Sigmoid colon (tissue), 7 donors: Measurements from ENCODE around the gene INTS6L. TPM values are rescaled to one million over a fixed set of nuclear protein-coding genes. Genes with fewer than 3 reads are reported as not detected.

ENCODE experiments used
- DNase-seq: peaks from one replicate; pipeline ENCODE4 v3.0.0-alpha.2; 2019
- H3K27ac ChIP-seq, 4 donors: fragments of 200-600 bp; sonication (generic); one replicate each; pipeline ENCODE4 v1.5.1; 2016 to 2019; ENCODE audit warnings: mild to moderate bottlenecking in 1 of 4
- H3K27me3 ChIP-seq, 3 donors: fragments of 200-600 bp; sonication (generic); one replicate each; pipeline ENCODE4 v1.5.1; 2019; ENCODE audit warnings: mild to moderate bottlenecking in 1 of 3
- H3K36me3 ChIP-seq, 4 donors: fragments of 200-600 bp; sonication (generic); one replicate each; pipeline ENCODE4 v1.5.1; 2016 to 2019
- H3K4me1 ChIP-seq, 4 donors: fragments of 200-600 bp; sonication (generic); one replicate each; pipeline ENCODE4 v1.5.1; 2017 to 2019
- H3K4me3 ChIP-seq, 4 donors: fragments of 200-600 bp; sonication (generic); one replicate each; pipeline ENCODE4 v1.5.1; 2017 to 2019; ENCODE audit warnings: mild to moderate bottlenecking in 2 of 4, moderate library complexity in 1 of 4
- H3K9me3 ChIP-seq, 4 donors: fragments of 200-600 bp in 3 of 4; sonication (generic) in 3 of 4; one replicate each; pipeline versions ENCODE4 v1.5.1 to v1.6.1; 2013 to 2019
- CTCF ChIP-seq, 4 experiments: fragments of 450-650 bp in 3 of 4; fragments of 200-600 bp in 1 of 4; IDR thresholded peaks; one replicate each; pipeline ENCODE4 v1.5.1; 2016 to 2019; ENCODE audit warnings: antibody characterized with exemption in 4 of 4, mild to moderate bottlenecking in 3 of 4, moderate library complexity in 2 of 4
- EP300 ChIP-seq, 4 donors: sonication (generic); formaldehyde crosslinking; IDR thresholded peaks; one replicate each; pipeline ENCODE4 v1.6.1; 2017; ENCODE audit warnings: antibody characterized with exemption in 4 of 4
- POLR2A ChIP-seq, 2 donors: fragments of 450-650 bp; IDR thresholded peaks; one replicate each; pipeline ENCODE4 v1.6.1; 2016; ENCODE audit warnings: antibody characterized with exemption in 2 of 2, mild to moderate bottlenecking in 2 of 2, moderate library complexity in 2 of 2
- POLR2AphosphoS5 ChIP-seq, 4 donors: sonication (generic); formaldehyde crosslinking; IDR thresholded peaks; one replicate each; pipeline ENCODE4 v1.6.1; 2017; ENCODE audit warnings: antibody characterized with exemption in 4 of 4
- WGBS, 2 donors: extraction: QIAGEN DNeasy Blood & Tissue Kit; methylation state at CpG; one replicate each; pipeline ENCODE4 v1.1.7; 2013; 5-methylcytosine and 5-hydroxymethylcytosine counted together
- intact Hi-C: fragments of 100-400 bp; cut with DNase I; formaldehyde crosslinking; loops from one replicate; pipeline ENCODE4 v1.15.1; 2023
- polyA plus RNA-seq, 3 donors: library from polyadenylated mRNA; stranded (reverse); fragments of 200-250 nt; gene quantifications; one replicate each; pipeline ENCODE4 v1.2.3, GENCODE V29; 2013
- total RNA-seq, 4 donors: library from RNA; depleted of rRNA; stranded (reverse); fragments of >200 nt; gene quantifications; one replicate each; pipeline ENCODE4 v1.1.0, GENCODE V29; 2016
- donor health status: healthy with polysubstance abuse.
- donor health status: Bipolar disorder and iron deficiency.
- donor health status: healthy.

INTS6L gene, protein sequence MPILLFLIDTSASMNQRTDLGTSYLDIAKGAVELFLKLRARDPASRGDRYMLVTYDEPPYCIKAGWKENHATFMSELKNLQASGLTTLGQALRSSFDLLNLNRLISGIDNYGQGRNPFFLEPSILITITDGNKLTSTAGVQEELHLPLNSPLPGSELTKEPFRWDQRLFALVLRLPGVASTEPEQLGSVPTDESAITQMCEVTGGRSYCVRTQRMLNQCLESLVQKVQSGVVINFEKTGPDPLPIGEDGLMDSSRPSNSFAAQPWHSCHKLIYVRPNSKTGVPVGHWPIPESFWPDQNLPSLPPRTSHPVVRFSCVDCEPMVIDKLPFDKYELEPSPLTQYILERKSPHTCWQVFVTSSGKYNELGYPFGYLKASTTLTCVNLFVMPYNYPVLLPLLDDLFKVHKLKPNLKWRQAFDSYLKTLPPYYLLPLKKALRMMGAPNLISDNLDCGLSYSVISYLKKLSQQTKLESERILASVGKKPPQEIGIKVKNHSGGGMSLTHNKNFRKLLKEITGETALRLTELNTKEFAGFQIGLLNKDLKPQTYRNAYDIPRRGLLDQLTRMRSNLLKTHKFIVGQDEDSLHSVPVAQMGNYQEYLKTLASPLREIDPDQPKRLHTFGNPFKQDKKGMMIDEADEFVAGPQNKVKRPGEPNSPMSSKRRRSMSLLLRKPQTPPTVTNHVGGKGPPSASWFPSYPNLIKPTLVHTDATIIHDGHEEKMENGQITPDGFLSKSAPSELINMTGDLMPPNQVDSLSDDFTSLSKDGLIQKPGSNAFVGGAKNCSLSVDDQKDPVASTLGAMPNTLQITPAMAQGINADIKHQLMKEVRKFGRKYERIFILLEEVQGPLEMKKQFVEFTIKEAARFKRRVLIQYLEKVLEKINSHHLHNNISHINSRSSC
- 10 to 100 TPM in 1 of 4 donors, 1 to 10 TPM in 3; 8.7 to 10.5 (median 9.0) TPM for total RNA-seq
- 10 to 100 TPM in 1 of 3 donors, 1 to 10 TPM in 2; 2.3 to 10.2 (median 3.0) TPM for polyA plus RNA-seq

GRCh38 chrX:135520553-135521404, at the start of gene INTS6L:
Gene INTS6L (plus strand): TSS chrX:135520660. CDS start chrX:135520993, 333 bp downstream.
- H3K4me3 ChIP-seq: peak within 1 kb of the TSS; percentile 62 to 80 (median 68)
- WGBS, 2 donors: 0 to 1% methylated on average over 45 to 50 of the region's 50 CpGs
- TF ChIP-seq POLR2AphosphoS5 (IDR thresholded peaks at IDR 0.05): peak; percentile 95 to 99 (median 96)
- no peak for TF ChIP-seq EP300 (IDR thresholded peaks at IDR 0.05)
- TF ChIP-seq POLR2A (IDR thresholded peaks at IDR 0.05): peak; percentile 88 to 92
- TF ChIP-seq CTCF (IDR thresholded peaks at IDR 0.05): no peak
- peak; percentile 93 for DNase-seq
- no peaks in the 10 kb centered on the region for H3K27me3 ChIP-seq
- peak within 1 kb of the TSS; percentile 91 to 96 (median 94) for H3K27ac ChIP-seq
- no peaks in the 10 kb centered on the region for H3K36me3 ChIP-seq
- intact Hi-C loops: loop anchor here (5.0 to 10.0 kb wide), 3 partner anchors 98 to 977 kb away; partner anchors contain the start of genes HTATSF1, MMGT1 and SMIM10L2A
- H3K9me3 ChIP-seq: no peaks in the 10 kb centered on the region
- peaks cover 0 to 5% (median 0%) of the 10 kb centered on the region in 4 donors for H3K4me1 ChIP-seq

DNA sequence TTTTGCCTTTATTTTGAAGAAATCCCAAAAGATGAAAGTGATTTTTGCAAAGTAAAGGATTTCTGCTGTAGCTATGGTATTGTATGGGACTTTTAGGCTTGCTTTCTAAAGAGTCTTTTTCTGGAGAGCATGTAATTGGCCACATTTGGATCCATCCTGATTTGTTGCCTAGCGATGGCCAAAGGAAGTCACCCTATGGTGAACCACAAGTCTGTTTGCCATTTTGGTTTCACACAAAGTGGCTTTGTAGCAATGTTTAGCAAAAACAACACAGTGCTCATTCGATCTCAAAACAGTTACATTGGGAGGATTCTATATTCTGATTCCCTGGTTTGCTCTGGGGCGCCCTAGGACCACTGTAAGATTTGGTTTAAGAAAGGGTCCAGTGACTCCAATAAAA, 44.1 kb upstream of the INTS6L start:
- Histone ChIP-seq H3K27ac (no peak overlapping the region), H3K27me3 (no peaks in the 10 kb centered on the region), H3K4me1 (no peaks in the 10 kb centered on the region), H3K36me3 (no peaks in the 10 kb centered on the region), H3K9me3 (no peaks in the 10 kb centered on the region), H3K4me3 (no peak overlapping the region)
- intact Hi-C loops: no loop called here
- no peak for DNase-seq
- TF ChIP-seq EP300 (IDR thresholded peaks at IDR 0.05) (no peak), POLR2A (IDR thresholded peaks at IDR 0.05) (no peak), CTCF (IDR thresholded peaks at IDR 0.05) (no peak), POLR2AphosphoS5 (IDR thresholded peaks at IDR 0.05) (no peak)
- 54 to 85% methylated on average over 3 of the region's 3 CpGs for WGBS, 2 donors

DNA sequence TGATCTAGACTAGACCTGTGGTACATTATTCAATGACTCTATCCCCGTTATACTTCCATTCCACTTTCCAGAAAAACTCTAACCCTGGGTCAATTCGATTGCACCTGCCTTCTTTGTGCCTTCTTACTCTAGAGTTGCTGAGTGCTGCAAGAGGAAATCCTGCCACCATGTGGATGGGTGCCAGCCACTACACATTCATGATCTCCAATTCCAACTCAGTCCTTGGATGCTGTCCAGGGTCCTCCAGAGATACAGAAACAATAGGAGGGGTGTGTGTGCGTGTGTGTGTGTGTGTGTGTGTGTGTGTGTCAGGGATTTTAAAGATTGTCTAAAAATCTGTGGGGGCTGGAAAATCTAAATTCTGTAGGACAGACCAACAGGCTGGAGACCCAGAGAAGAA, 42.9 kb upstream of the INTS6L start:
- H3K27ac ChIP-seq: no peak overlapping the region
- no peak overlapping the region for H3K4me3 ChIP-seq
- intact Hi-C loops: no loop called here
- H3K27me3 ChIP-seq: no peaks in the 10 kb centered on the region
- H3K36me3 ChIP-seq: no peaks in the 10 kb centered on the region
- peak; percentile 69 for DNase-seq
- peak in 1 of 4 experiments; percentile 8 for TF ChIP-seq CTCF (IDR thresholded peaks at IDR 0.05)
- TF ChIP-seq POLR2A (IDR thresholded peaks at IDR 0.05): no peak
- TF ChIP-seq POLR2AphosphoS5 (IDR thresholded peaks at IDR 0.05): no peak
- 2 to 10% methylated on average over 3 of the region's 3 CpGs for WGBS, 2 donors
- no peaks in the 10 kb centered on the region for H3K4me1 ChIP-seq
- no peaks in the 10 kb centered on the region for H3K9me3 ChIP-seq

- no peak for DNase-seq
- no peaks in the 10 kb centered on the region for H3K36me3 ChIP-seq
- no peaks in the 10 kb centered on the region for H3K27me3 ChIP-seq
- no peaks in the 10 kb centered on the region for H3K9me3 ChIP-seq
- intact Hi-C loops: no loop called here
- 77 to 84% methylated on average over 7 of the region's 7 CpGs for WGBS, 2 donors
- no peaks in the 10 kb centered on the region for H3K4me1 ChIP-seq
- H3K27ac ChIP-seq: no peak overlapping the region
- H3K4me3 ChIP-seq: no peak overlapping the region
- no peak for TF ChIP-seq EP300 (IDR thresholded peaks at IDR 0.05)
These were observed 40.4 kb upstream of the INTS6L start for GRCh38 chrX:135480076-135480475.
